GF-D8 (cell line): ENCODE results near the gene SLC25A24.
"Not testable (repeated sequence)": the region's sequence is repeated elsewhere in the genome, so short reads cannot be mapped to it uniquely, and the experiment has no call there.

ENCODE experiments used
- DNase-seq: peaks from one replicate; lab custom pipeline; 2025; lab: John Stamatoyannopoulos, UW

SLC25A24 gene

DNA sequence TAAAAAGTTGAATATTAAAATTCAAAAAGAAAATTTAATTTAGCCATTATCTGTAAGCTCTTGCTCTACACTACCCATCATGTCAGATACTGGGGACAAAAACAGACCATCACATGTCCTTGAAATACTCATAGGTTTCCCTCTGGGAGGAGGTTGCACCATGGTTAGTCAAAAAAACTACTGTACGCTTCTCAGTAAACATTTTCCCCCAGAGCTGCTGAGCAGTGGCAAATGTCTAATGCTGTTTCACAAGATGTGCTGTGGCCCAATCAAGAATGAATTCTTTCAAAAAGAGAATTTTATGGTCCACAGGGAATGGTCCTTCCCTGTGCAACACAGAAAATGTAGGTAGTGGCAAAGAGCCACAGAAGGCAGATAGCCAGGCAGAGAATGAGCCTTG is 6.1 kb downstream of the SLC25A24 start:
- DNase-seq = no peak

DNA sequence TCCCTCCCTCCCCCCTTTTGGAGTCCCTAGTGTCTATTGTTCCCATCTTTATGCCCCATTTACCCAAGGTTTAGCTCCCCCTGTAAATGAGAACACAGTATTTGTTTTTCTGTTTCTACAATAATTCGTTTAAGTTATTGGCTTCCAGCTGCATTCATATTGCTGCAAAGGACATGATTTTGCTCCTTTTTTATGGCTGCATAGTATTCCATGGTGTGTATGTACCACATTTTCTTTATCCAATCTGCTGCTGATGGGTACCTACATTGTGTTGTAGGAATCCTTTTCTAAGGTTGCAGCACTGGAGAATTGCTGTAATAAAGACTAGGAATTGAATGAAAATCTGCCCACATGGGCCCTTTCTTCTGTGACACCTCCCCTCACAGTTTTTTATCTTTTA is 6.8 kb downstream of the SLC25A24 start:
- no peak for DNase-seq

DNA sequence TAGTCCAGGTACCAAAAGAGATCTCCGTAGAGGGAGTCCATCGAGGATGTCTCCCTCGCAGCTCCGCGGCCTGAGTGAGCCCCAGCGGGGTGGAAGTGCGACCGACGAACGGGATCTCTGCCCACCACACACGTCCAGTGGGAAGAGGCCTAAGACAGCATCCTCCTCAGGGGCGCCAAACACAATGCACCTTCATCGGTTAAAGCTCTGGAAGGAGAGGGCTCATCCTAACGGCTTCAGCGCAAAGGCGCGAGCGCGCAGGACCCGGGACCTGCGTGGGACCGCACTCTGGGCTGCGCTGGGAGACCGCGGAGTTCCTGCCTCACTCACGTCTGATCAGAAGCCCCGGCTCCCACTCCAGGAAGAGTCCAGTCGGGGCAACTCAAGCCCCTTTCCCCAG is 7.6 kb downstream of the SLC25A24 start:
- no peak for DNase-seq

DNA sequence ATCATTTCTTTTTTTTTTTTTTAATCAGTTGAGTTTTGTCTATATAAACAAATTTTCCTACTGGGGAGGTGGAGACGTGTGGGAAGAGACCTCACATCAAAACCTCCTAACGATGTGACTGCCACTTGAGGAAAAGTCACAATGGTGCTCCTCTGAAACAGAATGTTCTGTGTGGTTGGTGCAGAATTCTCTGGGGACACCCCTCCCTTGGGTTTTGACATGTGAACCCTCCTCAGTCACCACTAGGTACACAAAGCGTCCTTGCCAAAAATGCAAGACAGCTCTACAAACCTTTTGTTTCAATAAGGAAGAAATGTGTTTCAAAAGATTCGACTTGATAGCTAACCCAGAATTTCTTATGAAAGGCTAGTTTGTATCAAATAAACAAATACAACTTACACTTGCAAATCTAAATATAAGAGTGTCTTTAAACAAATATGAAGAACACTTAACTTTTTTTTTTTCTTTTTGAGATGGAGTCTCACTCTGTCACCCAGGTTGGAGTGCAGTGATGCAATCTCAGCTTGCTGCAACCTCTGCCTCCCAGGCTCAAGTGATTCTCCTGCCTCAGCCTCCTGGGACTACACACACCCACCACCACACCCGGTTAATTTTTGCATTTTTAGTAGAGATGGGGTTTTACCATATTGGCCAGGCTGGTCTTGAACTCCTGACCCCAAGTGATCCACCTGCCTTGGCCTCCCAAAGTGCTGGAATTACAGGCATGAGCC is 9.3 kb downstream of the SLC25A24 start:
- peak; percentile 67 for DNase-seq

DNA sequence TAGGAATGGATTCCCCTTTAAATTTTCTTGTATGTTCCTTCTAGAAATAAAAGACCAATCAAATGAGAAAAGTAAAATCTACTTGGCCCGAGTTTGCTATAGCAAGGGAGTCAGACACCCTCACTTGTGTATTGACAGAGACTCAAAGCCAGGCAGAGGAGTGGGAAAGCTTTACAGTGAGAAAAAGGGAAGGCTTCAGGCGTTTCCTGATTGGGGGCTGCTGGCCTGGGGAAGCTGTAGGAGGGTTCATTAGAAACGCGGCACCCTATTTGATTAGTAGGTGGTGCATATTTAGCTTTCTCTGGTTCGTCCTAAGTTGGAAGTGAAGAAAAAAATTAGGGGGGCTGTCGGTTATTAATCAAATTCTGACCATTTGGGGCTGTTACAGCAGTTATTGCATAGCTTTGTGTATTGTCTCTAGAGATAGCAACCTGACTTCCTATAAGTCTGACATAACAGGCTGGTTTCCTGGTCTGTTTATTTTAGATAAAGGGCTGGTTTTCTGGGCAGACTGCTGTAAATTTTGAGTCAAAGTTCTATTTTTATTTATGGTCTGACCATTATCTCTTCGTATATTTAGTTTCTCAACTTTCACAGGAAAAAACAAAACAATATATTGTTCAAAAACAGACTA is 10.0 kb downstream of the SLC25A24 start:
- DNase-seq = peak; percentile 83

DNA sequence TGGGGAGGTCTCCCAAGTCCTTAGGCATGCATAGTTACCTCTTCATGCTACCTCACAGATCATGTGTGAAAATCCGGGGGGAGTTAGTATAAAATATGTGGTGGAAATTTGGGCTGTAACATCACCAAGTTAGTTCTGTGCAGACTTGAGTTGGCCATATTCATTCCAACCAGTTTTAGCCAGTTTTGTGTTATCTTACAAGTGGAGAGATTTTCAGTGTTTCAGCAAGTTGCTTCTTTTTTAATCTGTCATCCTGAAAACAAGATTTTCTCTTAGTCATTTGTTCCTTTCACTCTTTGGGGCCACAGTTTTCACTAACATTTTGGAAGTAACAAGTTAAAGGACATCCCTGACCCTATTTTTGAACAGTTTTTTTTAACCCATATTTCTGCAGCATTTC is 11.3 kb downstream of the SLC25A24 start:
- DNase-seq = no peak

DNA sequence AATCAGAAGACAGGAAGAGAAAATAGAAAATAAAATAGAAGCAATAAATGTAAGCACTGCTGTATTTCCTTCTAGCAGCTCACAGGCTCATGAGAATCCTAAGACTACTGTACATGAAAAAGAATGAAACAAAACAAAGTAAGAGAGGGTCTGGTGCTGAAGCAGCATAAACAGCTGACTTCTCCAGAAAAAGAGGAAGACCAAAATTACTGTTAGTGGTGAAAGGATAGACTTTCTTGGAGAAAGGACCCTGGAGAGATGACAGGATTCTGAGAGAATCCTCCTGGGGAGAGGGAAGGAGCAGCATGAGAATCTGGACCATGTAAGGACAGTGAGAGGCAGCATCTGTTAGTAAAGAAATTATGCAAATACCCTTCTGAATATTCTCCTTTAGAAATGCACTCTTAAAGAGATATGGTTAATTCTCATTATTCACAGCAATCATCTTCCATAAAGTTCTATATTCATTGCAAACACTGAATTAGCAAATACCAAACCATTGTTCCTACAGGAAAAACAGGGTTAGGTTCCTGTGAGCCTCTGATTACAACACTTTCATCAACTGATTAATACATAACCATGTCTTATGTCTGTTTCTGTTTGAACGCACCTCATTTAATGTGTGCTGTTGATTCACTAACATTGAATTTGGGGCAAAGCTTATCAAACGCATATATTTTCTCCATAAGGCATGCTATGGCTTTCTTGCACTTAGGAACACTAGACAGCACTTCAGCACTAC is 17.0 kb downstream of the SLC25A24 start:
- DNase-seq = no peak

DNA sequence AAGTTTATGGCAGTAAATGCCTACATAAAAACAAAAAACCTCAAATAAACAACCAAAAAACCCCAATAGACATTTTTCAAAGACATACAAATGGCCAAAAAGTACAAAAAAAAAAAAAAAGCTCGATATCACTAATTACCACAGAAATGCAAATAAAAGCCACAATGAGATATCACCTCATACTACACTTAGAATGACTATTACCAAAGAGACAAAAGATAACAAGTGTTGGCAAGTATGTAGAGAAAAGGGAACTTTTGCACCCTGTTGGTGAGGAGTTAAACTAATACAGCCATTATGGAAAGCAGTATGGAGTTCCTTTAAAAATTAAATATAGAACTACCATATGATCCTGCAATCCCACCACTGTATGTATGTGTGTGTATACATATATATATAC is 21.1 kb downstream of the SLC25A24 start:
- no peak for DNase-seq

DNA sequence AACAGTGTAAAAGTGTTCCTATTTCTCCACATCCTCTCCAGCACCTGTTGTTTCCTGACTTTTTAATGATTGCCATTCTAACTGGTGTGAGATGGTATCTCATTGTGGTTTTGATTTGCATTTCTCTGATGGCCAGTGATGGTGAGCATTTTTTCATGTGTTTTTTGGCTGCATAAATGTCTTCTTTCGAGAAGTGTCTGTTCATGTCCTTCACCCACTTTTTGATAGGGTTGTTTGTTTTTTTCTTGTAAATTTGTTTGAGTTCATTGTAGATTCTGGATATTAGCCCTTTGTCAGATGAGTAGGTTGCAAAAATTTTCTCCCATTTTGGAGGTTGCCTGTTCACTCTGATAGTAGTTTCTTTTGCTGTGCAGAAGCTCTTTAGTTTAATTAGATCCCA is 37.7 kb downstream of the SLC25A24 start:
- not testable (repeated sequence) for DNase-seq

DNA sequence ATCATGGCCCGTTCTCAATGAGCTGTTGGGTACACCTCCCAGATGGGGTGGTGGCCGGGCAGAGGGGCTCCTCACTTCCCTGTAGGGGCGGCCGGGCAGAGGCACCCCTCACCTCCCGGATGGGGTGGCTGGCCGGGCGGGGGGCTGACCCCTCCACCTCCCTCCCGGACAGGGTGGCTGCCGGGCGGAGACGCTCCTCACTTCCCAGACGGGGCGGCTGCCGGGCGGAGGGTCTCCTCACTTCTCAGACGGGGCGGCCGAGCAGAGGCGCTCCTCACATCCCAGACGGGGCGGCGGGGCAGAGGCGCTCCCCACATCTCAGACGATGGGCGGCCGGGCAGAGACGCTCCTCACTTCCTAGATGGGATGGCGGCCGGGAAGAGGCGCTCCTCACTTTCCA is 40.2 kb downstream of the SLC25A24 start:
- DNase-seq = not testable (repeated sequence)

DNA sequence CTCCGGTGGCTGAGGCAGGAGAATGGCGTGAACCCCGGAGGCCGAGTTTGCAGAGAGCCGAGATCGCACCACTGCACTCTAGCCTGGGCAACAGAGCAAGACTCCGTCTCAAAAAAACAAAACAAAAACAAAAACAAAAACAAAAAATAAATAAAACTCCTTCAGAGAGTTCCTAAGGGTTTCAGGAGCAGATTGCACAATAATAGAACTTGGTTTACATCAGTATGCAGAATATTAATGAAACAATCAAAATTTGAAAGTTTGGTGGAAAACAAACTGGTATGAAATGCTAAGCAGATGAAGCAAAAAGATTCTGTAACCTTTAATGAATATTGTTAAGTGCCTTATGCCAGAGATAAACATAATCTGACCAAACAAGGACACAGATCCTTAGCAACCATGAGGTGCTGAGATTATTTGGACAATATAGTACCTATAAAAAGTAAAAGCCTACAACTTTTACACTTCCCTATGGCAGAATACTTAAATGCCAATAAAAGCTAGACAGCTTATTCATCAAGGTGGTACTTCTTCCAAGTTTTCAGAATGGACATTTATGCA is 41.2 kb downstream of the SLC25A24 start:
- DNase-seq = no peak

DNA sequence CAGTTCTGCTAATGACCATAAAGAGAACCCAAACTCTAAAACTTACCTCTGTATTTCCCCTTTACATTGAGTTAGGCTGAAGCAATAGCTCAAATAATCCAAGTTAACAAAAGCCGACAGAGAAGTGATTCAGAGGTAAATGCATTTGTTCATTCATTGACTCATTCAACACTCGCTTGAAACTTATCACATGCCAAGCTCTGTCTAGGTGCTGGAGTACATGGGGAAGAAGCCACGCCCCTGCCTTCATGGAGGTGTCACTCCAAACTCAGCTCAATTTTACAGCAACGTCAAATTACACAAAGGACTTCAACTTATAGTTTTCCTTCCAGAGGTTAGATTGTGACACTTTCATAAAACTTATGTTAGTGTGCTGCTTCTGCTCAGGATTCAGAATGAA is 45.8 kb downstream of the SLC25A24 start:
- no peak for DNase-seq

DNA sequence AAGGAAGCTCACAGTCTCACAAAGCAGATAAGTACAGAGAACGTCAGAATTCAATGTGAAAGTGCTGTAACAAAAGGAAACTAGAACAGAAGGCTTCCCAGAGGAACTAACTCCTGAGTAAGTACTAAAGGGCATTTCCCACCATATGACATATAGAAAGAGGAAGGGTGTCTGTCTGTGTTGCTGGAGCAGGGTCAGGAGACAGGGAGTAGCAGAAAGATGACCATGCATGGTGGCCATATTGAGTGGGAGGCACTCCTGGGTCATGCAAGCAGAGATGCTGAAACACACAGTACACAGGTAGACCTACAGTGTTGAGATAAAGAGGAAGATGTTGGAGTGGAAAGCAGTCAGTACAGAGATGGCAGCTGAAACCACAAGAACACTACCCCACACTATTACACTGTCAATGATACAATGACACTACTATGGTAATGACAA is 47.3 kb downstream of the SLC25A24 start:
- DNase-seq = no peak

DNA sequence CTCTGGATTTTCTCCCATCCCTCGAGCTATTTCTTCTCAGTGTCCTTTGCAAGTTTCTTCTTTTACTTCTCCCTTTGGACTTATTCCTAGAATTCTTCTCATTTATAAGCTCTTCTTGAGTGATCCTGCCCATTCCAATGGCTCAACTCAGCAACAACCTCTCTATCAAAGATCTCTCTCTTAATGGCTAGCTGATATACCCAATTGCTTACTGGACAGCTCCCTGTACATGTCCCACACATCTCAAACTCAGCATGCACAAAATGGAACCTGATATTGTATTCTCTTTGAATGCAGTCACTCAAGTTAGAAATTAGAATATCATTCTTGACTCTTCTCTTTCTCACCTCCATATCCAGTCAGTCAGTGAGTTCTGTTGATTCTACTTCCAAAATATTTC is 48.6 kb downstream of the SLC25A24 start:
- DNase-seq = no peak

DNA sequence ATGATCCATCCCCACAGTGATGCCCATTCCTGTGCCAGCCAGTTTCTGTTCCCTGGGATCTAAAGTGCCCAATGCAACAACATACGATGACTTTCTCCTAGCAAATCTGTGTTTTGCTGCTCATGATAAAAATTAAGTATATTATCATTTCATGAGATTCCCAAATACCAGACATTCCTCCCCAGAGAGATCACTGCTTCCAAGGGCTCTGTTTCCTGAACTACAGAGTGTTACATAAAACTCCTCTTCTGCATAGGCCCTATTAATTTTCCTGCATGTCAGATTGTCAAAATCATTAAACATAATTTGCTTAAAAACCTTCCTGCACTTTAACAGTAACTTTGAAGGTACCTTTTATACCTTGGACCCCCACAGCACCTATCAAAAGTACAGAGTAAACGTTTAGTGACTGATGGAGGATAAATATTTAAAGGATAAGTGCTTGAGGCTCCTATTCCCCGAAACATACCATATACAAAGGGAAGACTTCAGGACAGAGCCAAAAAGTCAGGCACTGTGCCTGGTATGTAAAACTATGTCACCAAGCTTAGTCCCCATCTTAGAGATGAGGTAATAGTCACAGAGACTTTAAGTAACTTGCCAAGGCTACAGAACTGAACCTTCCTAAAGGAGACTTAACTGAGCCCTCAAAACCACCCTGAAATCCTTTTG is 50.2 kb downstream of the SLC25A24 start:
- DNase-seq = no peak

DNA sequence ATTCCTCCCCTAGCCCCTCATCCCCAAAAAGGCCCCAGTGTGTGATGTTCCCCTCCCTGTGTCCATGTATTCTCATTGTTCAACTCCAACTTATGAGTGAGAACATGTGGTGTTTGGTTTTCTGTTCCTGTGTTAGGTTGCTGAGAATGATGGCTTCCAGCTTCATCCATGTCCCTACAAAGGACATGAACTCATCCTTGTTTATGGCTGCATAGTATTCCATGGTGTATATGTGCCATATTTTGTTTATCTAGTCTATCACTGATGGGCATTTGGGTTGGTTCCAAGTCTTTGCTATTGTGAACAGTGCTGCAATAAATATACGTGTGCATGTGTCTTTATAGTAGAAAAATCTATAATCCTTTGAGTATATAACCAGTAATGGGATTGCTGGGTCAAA is 55.6 kb downstream of the SLC25A24 start:
- not testable (repeated sequence) for DNase-seq

DNA sequence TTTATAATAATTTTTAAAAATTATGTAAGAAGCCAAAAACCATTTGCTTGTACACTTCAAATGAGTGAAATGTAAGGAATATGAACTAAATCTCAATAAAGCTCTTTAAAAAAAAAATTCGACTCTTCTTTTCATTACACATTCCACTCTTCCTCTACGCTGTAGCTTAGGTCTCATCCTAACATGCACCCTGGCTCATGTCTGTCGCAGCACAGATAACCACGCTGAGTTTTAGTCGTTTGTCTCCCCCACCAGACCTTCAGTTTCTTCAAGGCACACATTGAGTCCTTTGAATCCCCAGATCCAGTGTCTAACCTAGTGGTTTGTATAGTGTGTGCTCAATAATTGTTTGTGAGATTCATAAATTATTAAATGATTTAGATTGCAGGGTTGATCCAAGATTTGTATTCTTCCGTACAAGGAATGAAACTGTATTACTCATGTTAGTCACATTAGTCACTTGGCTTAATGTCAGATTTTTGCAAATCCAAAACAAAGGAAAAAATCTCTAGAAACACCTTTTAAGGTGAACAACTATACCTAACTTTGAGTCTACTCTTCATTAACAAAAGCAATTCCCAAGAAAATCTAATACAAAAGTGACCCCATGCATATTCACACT is 57.3 kb downstream of the SLC25A24 start:
- DNase-seq = no peak

DNA sequence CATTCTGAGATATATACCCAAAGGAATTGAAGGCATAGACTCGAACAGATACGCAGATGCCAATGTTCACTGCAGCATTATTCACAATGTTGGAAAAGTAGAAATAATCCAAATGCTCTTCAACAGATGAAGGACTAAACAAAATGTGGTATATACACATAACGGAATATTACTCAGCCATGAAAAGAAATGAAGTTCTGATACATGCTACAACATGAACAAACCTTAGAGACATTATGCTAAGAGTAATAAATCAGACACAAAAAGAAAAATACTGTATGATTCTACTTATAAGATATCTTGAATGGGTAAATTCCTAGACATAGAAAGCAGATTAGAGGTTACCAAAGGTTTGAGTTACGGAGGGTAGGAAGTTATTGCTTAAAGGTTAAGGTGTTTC is 57.9 kb downstream of the SLC25A24 start:
- DNase-seq = no peak

DNA sequence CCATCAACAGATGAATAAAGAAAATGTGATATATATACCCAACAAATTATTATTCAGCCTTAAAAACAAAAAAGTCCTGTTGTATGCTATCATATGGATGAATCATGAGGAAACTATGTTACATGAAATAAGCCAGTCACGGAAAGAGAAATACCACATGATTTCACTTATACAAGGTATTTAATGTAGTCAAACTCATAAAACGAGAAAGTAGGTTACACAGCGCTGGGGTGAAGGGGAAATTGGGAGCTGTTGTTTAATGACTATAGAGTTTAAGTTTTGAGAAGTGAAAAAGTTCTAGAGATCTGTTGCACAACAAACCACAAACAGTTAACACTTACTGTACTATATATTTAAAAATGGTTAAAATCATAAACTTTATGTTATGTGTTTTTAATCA is 58.5 kb downstream of the SLC25A24 start:
- no peak for DNase-seq

DNA sequence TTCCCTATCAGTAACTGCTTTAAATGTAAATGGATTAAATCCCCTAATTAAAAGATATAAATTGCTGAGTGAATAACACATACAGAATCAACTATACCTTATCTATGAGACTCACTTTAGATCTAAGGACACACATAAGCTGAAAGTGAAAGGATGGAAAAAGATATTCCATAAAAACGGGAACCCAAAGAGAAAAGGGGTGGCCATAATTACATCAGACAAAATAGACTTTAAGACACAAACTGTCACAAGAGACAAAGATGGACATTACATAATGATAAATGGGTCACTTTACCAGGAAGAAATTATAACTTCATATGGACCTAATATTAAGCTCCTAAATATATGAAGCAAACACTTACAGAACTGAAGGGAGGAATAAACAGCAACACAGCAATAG is 59.2 kb downstream of the SLC25A24 start:
- DNase-seq = no peak

DNA sequence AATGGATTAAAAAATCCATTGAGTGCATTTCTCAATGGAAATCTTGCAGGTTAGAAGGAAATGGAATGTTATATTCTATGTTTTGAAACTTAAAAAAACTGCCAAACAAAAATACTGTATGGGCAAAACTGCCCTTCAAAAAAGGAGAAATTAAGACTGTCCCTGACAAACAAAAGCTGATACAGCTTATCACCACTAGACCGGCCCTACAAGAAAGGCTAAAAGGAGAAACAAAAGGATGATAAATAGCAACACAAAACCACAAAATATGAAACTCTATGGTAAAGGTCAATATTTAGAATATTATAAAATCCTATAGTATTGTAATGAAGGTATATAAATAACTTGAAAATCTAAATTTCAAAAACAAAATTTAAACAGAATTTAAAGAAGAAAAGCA is 60.0 kb downstream of the SLC25A24 start:
- DNase-seq = no peak

DNA sequence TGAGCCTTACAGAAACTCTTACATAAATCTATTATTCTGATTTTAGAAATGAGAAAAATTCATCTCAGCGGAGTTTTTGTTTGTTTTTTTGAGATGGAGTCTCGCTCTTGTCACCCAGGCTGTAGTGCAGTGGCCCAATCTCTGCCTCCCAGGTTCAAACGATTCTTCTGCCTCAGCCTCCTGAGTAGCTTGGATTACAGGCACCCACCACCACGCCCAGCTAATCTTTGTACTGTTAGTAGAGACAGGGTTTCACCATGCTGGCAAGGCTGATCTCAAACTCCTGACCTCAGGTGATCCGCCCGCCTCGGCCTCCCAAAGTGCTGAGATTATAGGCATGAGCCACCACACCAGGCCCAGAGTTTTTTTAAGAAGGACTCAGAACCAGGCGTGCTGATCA is 60.6 kb downstream of the SLC25A24 start:
- DNase-seq = not testable (repeated sequence)
